Endothelial cell of umbilical vein (primary cell): Measurements from ENCODE around the gene OR52E6. TPM values are rescaled to one million over a fixed set of nuclear protein-coding genes. Genes with fewer than 3 reads are reported as not detected.

Experiments used
- BruUV-seq: library from RNA; stranded (reverse); fragments of 400-500 nt; replicated peaks from 2 replicates; lab custom pipeline; 2021; lab: Mats Ljungman, UMichigan
- CTCF ChIA-PET: fragments of 300-600, 350-600 bp; sonication (Branson Sonifier 250); formaldehyde crosslinking; loops from one replicate; lab custom pipeline; 2021; ENCODE audit warnings: antibody characterized with exemption, inconsistent platforms; lab: Charles Lee
- POLR2A ChIA-PET: fragments of 300-600, 350-600 bp; sonication (Branson Sonifier 250); formaldehyde crosslinking; loops from one replicate; lab custom pipeline; 2021; ENCODE audit warnings: antibody characterized with exemption, inconsistent platforms; lab: Charles Lee
- DNase-seq: peaks from one replicate; pipeline ENCODE4 v3.0.0-alpha.2; 2011; ENCODE audit warnings: low read depth, low spot score
- FAIRE-seq: peaks from 2 replicates; lab custom pipeline; 2011; peaks lifted over from hg19 to GRCh38; lab: Jason Lieb, UNC
- H2AFZ ChIP-seq: 2 replicates; pipeline ENCODE4 v1.6.0; 2012; ENCODE audit warnings: low read depth, low read length, control low read depth, inconsistent platforms
- H3K27ac ChIP-seq: 2 replicates; pipeline ENCODE4 v1.5.1; 2011; ENCODE audit warnings: low read depth, mild to moderate bottlenecking, control low read depth, low read length, moderate library complexity; ENCODE audit not compliant: insufficient read depth
- H3K27me3 ChIP-seq, 2 experiments: 2 replicates each; pipeline versions ENCODE4 v1.6.0 to v1.6.1; 2011; ENCODE audit warnings: low read length in 2 of 2, mixed read lengths in 1 of 2; ENCODE audit not compliant: control insufficient read depth in 2 of 2, insufficient read depth in 2 of 2
- H3K36me3 ChIP-seq, 2 experiments: 2 replicates in 1 of 2; 3 replicates in 1 of 2; pipeline ENCODE4 v1.5.1; 2011; ENCODE audit warnings: low read length in 2 of 2, mild to moderate bottlenecking in 1 of 2, moderate library complexity in 1 of 2; ENCODE audit not compliant: control insufficient read depth in 2 of 2, insufficient read depth in 2 of 2; ENCODE audit errors: extremely low read depth in 1 of 2
- H3K4me1 ChIP-seq: 3 replicates; pipeline ENCODE4 v1.5.1; 2011; ENCODE audit warnings: mild to moderate bottlenecking, low read length; ENCODE audit not compliant: control insufficient read depth, insufficient read depth; ENCODE audit errors: extremely low read depth
- H3K4me2 ChIP-seq: 2 replicates; pipeline ENCODE4 v1.6.1; 2011; ENCODE audit warnings: low read length, control low read depth, mixed read lengths; ENCODE audit not compliant: insufficient read depth
- H3K4me3 ChIP-seq, 3 experiments: fragments of 200-600 bp in 1 of 3; sonication (generic), shearing (Covaris generic) in 1 of 3; replicated peaks in 1 of 3; 2 replicates each; pipeline ENCODE4 v1.5.1; 2011 to 2016; ENCODE audit warnings: control low read depth in 3 of 3, low read length in 3 of 3, mild to moderate bottlenecking in 2 of 3, inconsistent platforms in 1 of 3, low read depth in 1 of 3, moderate library complexity in 1 of 3; ENCODE audit not compliant: insufficient read depth in 1 of 3
- H3K79me2 ChIP-seq: 2 replicates; pipeline ENCODE4 v1.6.0; 2012; ENCODE audit warnings: low read length, inconsistent platforms; ENCODE audit not compliant: control insufficient read depth, insufficient read depth
- H3K9ac ChIP-seq: replicated peaks from 2 replicates; pipeline ENCODE3; 2011; ENCODE audit warnings: low read length, control low read depth; ENCODE audit not compliant: insufficient read depth; ENCODE audit errors: extremely low read depth
- H3K9me1 ChIP-seq: replicated peaks from 3 replicates; pipeline ENCODE4 v1.6.0; 2011; ENCODE audit warnings: mild to moderate bottlenecking, low read length; ENCODE audit not compliant: control insufficient read depth, insufficient read depth; ENCODE audit errors: extremely low read depth
- H3K9me3 ChIP-seq: replicated peaks from 2 replicates; pipeline ENCODE4 v1.5.1; 2012; ENCODE audit warnings: low read length, inconsistent platforms; ENCODE audit not compliant: control insufficient read depth, insufficient read depth
- H4K20me1 ChIP-seq: replicated peaks from 2 replicates; pipeline ENCODE3; 2011; ENCODE audit warnings: mild to moderate bottlenecking, low read length; ENCODE audit not compliant: control insufficient read depth, insufficient read depth; ENCODE audit errors: extremely low read depth
- CTCF ChIP-seq, 2 donors: IDR thresholded peaks; 1 replicate in 1 of 2; 2 replicates in 1 of 2; pipeline ENCODE4 v1.5.1; 2011; ENCODE audit warnings: low read length in 2 of 2, mild to moderate bottlenecking in 2 of 2, moderate library complexity in 2 of 2, control low read depth in 1 of 2, inconsistent platforms in 1 of 2, low read depth in 1 of 2; ENCODE audit not compliant: insufficient read depth in 1 of 2; ENCODE audit errors: extremely low read depth in 1 of 2
- EZH2 ChIP-seq: IDR thresholded peaks from 2 replicates; pipeline ENCODE4 v1.6.1; 2012; ENCODE audit warnings: borderline replicate concordance, low read depth, mild to moderate bottlenecking, moderate library complexity, low read length, inconsistent platforms; ENCODE audit not compliant: severe bottlenecking
- FOS ChIP-seq: IDR thresholded peaks from 2 replicates; pipeline ENCODE4 v1.6.1; 2011; ENCODE audit warnings: mild to moderate bottlenecking, low read length, moderate library complexity, borderline replicate concordance; ENCODE audit not compliant: insufficient read depth
- GATA2 ChIP-seq: IDR thresholded peaks from 2 replicates; pipeline ENCODE4 v1.7.0; 2011; ENCODE audit warnings: low read depth, mild to moderate bottlenecking, moderate library complexity, mixed read lengths, low read length; ENCODE audit not compliant: insufficient read length, insufficient read depth
- JUN ChIP-seq: IDR thresholded peaks from 2 replicates; pipeline ENCODE4 v1.6.1; 2011; ENCODE audit warnings: borderline replicate concordance, low read depth; ENCODE audit not compliant: insufficient read length, insufficient read depth
- MAX ChIP-seq: IDR thresholded peaks from 2 replicates; pipeline ENCODE4 v1.6.1; 2011; ENCODE audit not compliant: insufficient read depth, insufficient read length
- MYC ChIP-seq: IDR thresholded peaks from one replicate; pipeline ENCODE4 v1.6.1; 2011; ENCODE audit warnings: mild to moderate bottlenecking, low read depth, low read length
- POLR2A ChIP-seq: IDR thresholded peaks from 2 replicates; pipeline ENCODE4 v1.6.1; 2012; ENCODE audit warnings: low read depth, mild to moderate bottlenecking, control low read depth, low read length
- POLR2AphosphoS5 ChIP-seq: IDR thresholded peaks from 2 replicates; pipeline ENCODE4 v1.6.1; 2012; ENCODE audit warnings: low read depth, mild to moderate bottlenecking, control low read depth, low read length, moderate library complexity; ENCODE audit not compliant: insufficient read depth
- dilution Hi-C: fragments of 300-500 bp; cut with MboI; formaldehyde crosslinking; loops from one replicate; pipeline ENCODE4 v1.15.0; 2019; ENCODE audit warnings: low sequenced_read_pairs; ENCODE audit not compliant: extremely low pct_ligation_motif_present
- intact Hi-C: fragments of 100-400 bp; cut with micrococcal nuclease; formaldehyde crosslinking; loops from one replicate; pipeline ENCODE4 v1.10.0; 2022
- polyA plus RNA-seq, 4 experiments: library from polyadenylated mRNA; depleted of rRNA in 3 of 4; stranded (reverse) in 3 of 4; unstranded in 1 of 4; fragments of >200 nt; gene quantifications; 2 replicates each; pipeline versions ENCODE4 v1.2.1 to v1.2.3, GENCODE V29; 2011 to 2012; ENCODE audit warnings: missing spikeins in 1 of 4
- total RNA-seq: library from RNA; stranded (reverse); gene quantifications from 2 replicates; pipeline ENCODE4 v1.2.3, GENCODE V29; 2021

OR52E6 gene
- total and polyA plus RNA-seq, 2 donors (not counting 3 experiments of a cell fraction or from before 2014, with no cell fraction given): not detected

- Histone ChIP-seq H3K9me3 (no peaks in the 10 kb centered on the region), H3K4me1 (no peaks in the 10 kb centered on the region), H2AFZ (no peak within 1 kb of the TSS), H3K27ac (no peak within 1 kb of the TSS), H3K79me2 (no peaks in the 10 kb centered on the region), H3K9ac (no peak within 1 kb of the TSS), H4K20me1 (no peaks in the 10 kb centered on the region), H3K27me3 (no peaks in the 10 kb centered on the region), H3K9me1 (no peaks in the 10 kb centered on the region), H3K4me3 (no peak within 1 kb of the TSS), H3K4me2 (no peak within 1 kb of the TSS), H3K36me3 (no peaks in the 10 kb centered on the region)
- FAIRE-seq (no peak), DNase-seq (no peak)
- dilution Hi-C loops (no loop called here), intact Hi-C loops (no loop called here)
- no peak for TF ChIP-seq MYC
- TF ChIP-seq GATA2: no peak
- TF ChIP-seq EZH2: no peak
- no peak for TF ChIP-seq POLR2A
- TF ChIP-seq FOS: no peak
- no peak for TF ChIP-seq MAX
- TF ChIP-seq POLR2AphosphoS5: no peak
- TF ChIP-seq CTCF (IDR thresholded peaks at IDR 0.05; ENCODE audit: extremely low read depth in 1 of 2, insufficient read depth in 1 of 2, low read depth in 1 of 2, low read length in 2 of 2): no peak
- no peak for TF ChIP-seq JUN
- POLR2A ChIA-PET: no interaction called here
- no TSS peak for BruUV-seq
- CTCF ChIA-PET: interaction anchor here (1.0 kb wide), 1 partner anchor 11 kb away, joined by 4 read pairs; no protein-coding TSS in a partner anchor
Measured at GRCh38 chr11:5880329-5880728, 38.6 kb upstream of the OR52E6 start, which contains the start of gene OR52E4. Gene OR52E4, plus strand, starts transcription at chr11:5880629. Its CDS starts 3,664 bp downstream, at chr11:5884293.
